K562 (cell line): ENCODE results near the gene PPARG. TPM values are rescaled to one million over a fixed set of nuclear protein-coding genes. Genes with fewer than 3 reads are reported as not detected.

ENCODE experiments used
- ATAC-seq: fragments of 200-7000 bp; cut with Tn5 transposase; 3 replicates; pipeline ENCODE4 v1.9.1; 2020; ENCODE audit warnings: moderate library complexity
- BruUV-seq: library from RNA; stranded (reverse); fragments of 400-500 nt; replicated peaks from 2 replicates; lab custom pipeline; 2021; lab: Mats Ljungman, UMichigan
- CTCF ChIA-PET: fragments of 300-600 bp; formaldehyde crosslinking; extraction: SDS; loops from one replicate; lab custom pipeline; 2021; ENCODE audit warnings: low intra/inter-chr PET ratio; lab: Yijun Ruan, JAX
- POLR2A ChIA-PET: fragments of 300-600, 350-650 bp; sonication (Branson Sonifier 250); formaldehyde crosslinking; extraction: SDS; loops from one replicate; lab custom pipeline; 2021; ENCODE audit warnings: antibody characterized with exemption, inconsistent platforms; lab: Yijun Ruan, JAX
- DNase-seq, 4 experiments: peaks; one replicate each; pipeline versions ENCODE4 v3.0.0 to v3.0.0-alpha.2; 2011 to 2018; ENCODE audit warnings: low spot score in 3 of 4, mixed read lengths in 3 of 4; ENCODE audit errors: extremely low read depth in 1 of 4
- FAIRE-seq: peaks from 2 replicates; lab custom pipeline; 2011; peaks lifted over from hg19 to GRCh38; lab: Jason Lieb, UNC
- H2AFZ ChIP-seq: 2 replicates; pipeline ENCODE4 v1.6.0; 2011; ENCODE audit warnings: low read depth, low read length, control low read depth, inconsistent platforms
- H3K27ac ChIP-seq: fragments of 200-600 bp; 3 replicates; pipeline ENCODE4 v1.8.0; 2011; ENCODE audit warnings: low read depth, mild to moderate bottlenecking, control low read depth, inconsistent platforms, low read length, moderate library complexity, mixed read lengths; ENCODE audit errors: extremely low read depth
- H3K27me3 ChIP-seq, 2 experiments: fragments of 300-600 bp in 1 of 2; 2 replicates in 1 of 2; 3 replicates in 1 of 2; pipeline versions ENCODE4 v1.6.0 to v1.8.0; 2011; ENCODE audit warnings: inconsistent platforms in 2 of 2, low read length in 2 of 2, mild to moderate bottlenecking in 1 of 2, mixed read lengths in 1 of 2, moderate library complexity in 1 of 2; ENCODE audit not compliant: control insufficient read depth in 2 of 2, insufficient read depth in 2 of 2
- H3K36me3 ChIP-seq: fragments of 300-600 bp; 3 replicates; pipeline ENCODE4 v1.8.0; 2011; ENCODE audit warnings: mild to moderate bottlenecking, low read length, inconsistent platforms; ENCODE audit not compliant: control insufficient read depth, insufficient read depth
- H3K4me1 ChIP-seq, 2 experiments: fragments of 200-600 bp in 1 of 2; replicated peaks in 1 of 2; 2 replicates in 1 of 2; 3 replicates in 1 of 2; pipeline versions ENCODE4 v1.5.1 to v1.8.0; 2011; ENCODE audit warnings: inconsistent platforms in 2 of 2, low read length in 2 of 2, mild to moderate bottlenecking in 1 of 2, mixed read lengths in 1 of 2, moderate library complexity in 1 of 2; ENCODE audit not compliant: control insufficient read depth in 2 of 2, insufficient read depth in 2 of 2
- H3K4me2 ChIP-seq: 2 replicates; pipeline ENCODE4 v1.6.1; 2011; ENCODE audit warnings: low read length, control low read depth, inconsistent platforms, mixed read lengths; ENCODE audit not compliant: insufficient read depth
- H3K4me3 ChIP-seq: fragments of 200-600 bp; sonication (generic), shearing (Covaris generic); 2 replicates; pipeline ENCODE4 v1.5.1; 2016; ENCODE audit warnings: control low read depth, inconsistent platforms
- H3K79me2 ChIP-seq: fragments of 200-600 bp; 3 replicates; pipeline ENCODE4 v1.8.0; 2011; ENCODE audit warnings: low read length, inconsistent platforms; ENCODE audit not compliant: control insufficient read depth, insufficient read depth
- H3K9ac ChIP-seq, 2 experiments: 2 replicates each; pipeline versions ENCODE4 v1.6.0 to v1.6.1; 2011; ENCODE audit warnings: low read depth in 2 of 2, low read length in 2 of 2, control low read depth in 1 of 2, inconsistent platforms in 1 of 2, mild to moderate bottlenecking in 1 of 2, mixed read lengths in 1 of 2; ENCODE audit not compliant: insufficient read depth in 1 of 2
- H3K9me1 ChIP-seq: one replicate; pipeline ENCODE4 v1.6.0; 2011; ENCODE audit warnings: inconsistent platforms, mild to moderate bottlenecking, low read length, moderate library complexity; ENCODE audit not compliant: control insufficient read depth, insufficient read depth
- H3K9me3 ChIP-seq: replicated peaks from 2 replicates; pipeline ENCODE4 v1.5.1; 2011; ENCODE audit warnings: low read depth, low read length, inconsistent platforms; ENCODE audit not compliant: control insufficient read depth, insufficient read depth
- H4K20me1 ChIP-seq: replicated peaks from 2 replicates; pipeline ENCODE4 v1.6.1; 2011; ENCODE audit warnings: low read length, inconsistent platforms, mixed read lengths; ENCODE audit not compliant: control insufficient read depth, insufficient read depth
- CEBPB ChIP-seq: fragments of 450-650 bp; IDR thresholded peaks from 2 replicates; pipeline ENCODE4 v1.6.1; 2016; ENCODE audit warnings: missing genetic modification characterization, missing compliant biosample characterization
- COPS2 ChIP-seq: fragments of 450-650 bp; conservative IDR thresholded peaks from 2 replicates; pipeline ENCODE4 v1.6.1; 2016; ENCODE audit warnings: mild to moderate bottlenecking, moderate library complexity
- DLX4 ChIP-seq: fragments of 250-450 bp; sonication (Bioruptor Pico); IDR thresholded peaks from 2 replicates; pipeline ENCODE4 v1.6.1; 2021; ENCODE audit warnings: mild to moderate bottlenecking
- ELF2 ChIP-seq: fragments of 250-450 bp; sonication (Bioruptor Pico); IDR thresholded peaks from 2 replicates; pipeline ENCODE4 v1.5.0; 2021; ENCODE audit warnings: mild to moderate bottlenecking
- FOXM1 ChIP-seq, 2 experiments: fragments of 450-650 bp in 1 of 2; sonication (generic) in 1 of 2; formaldehyde crosslinking in 1 of 2; IDR thresholded peaks; 2 replicates each; pipeline versions ENCODE4 v1.6.1 to v1.9.0; 2017 to 2022; ENCODE audit warnings: low read depth in 2 of 2, mild to moderate bottlenecking in 2 of 2, missing genetic modification reagents in 1 of 2, moderate library complexity in 1 of 2
- GTF2E2 ChIP-seq: fragments of 200-800 bp; sonication (Bioruptor generic); IDR thresholded peaks from 2 replicates; pipeline ENCODE4 v1.6.1; 2016; ENCODE audit warnings: missing genetic modification characterization, missing compliant biosample characterization
- MCM2 ChIP-seq: fragments of 450-650 bp; IDR thresholded peaks from 2 replicates; pipeline ENCODE4 v1.6.1; 2017; ENCODE audit warnings: low read depth, mild to moderate bottlenecking
- MTA1 ChIP-seq: fragments of 450-650 bp; IDR thresholded peaks from 2 replicates; pipeline ENCODE4 v1.6.1; 2017; ENCODE audit warnings: borderline replicate concordance
- POLR2B ChIP-seq: fragments of 450-650 bp; IDR thresholded peaks from 2 replicates; pipeline ENCODE4 v1.6.1; 2018; ENCODE audit warnings: low read depth; ENCODE audit not compliant: partially characterized antibody
- PRDM10 ChIP-seq: fragments of 450-650 bp; IDR thresholded peaks from 2 replicates; pipeline ENCODE4 v1.6.1; 2018; ENCODE audit not compliant: partially characterized antibody
- SFPQ ChIP-seq: fragments of 200-400 bp; formaldehyde crosslinking; IDR thresholded peaks from 2 replicates; pipeline ENCODE4 v1.6.1; 2017; ENCODE audit warnings: mild to moderate bottlenecking, low read depth, low read length, moderate library complexity
- TEAD1 ChIP-seq, 2 experiments: fragments of 450-650 bp in 1 of 2; sonication (generic) in 1 of 2; formaldehyde crosslinking; IDR thresholded peaks; 2 replicates each; pipeline versions ENCODE4 v1.4.0 to v1.8.0; 2020 to 2022; ENCODE audit warnings: mild to moderate bottlenecking in 2 of 2, missing genetic modification reagents in 1 of 2
- ZFPM2 ChIP-seq: fragments of 250-450 bp; sonication (Bioruptor Pico); IDR thresholded peaks from 2 replicates; pipeline ENCODE4 v1.5.1; 2022; ENCODE audit warnings: mild to moderate bottlenecking
- ZNF316 ChIP-seq: fragments of 450-650 bp; IDR thresholded peaks from 2 replicates; pipeline ENCODE4 v1.6.1; 2016
- WGBS: fragments of 100-300 bp; shearing (Covaris generic); methylation state at CpG from one replicate; pipeline ENCODE4 v1.1.6; 2016; ENCODE audit warnings: low coverage, mixed read lengths; ENCODE audit not compliant: insufficient coverage; ENCODE audit errors: missing lambda C conversion rate; 5-methylcytosine and 5-hydroxymethylcytosine counted together
- in situ Hi-C: fragments of 300-500 bp; cut with MboI; formaldehyde crosslinking; loops from 4 replicates; pipeline ENCODE4 v1.15.0; 2018; ENCODE audit warnings: inconsistent platforms, mixed read lengths
- intact Hi-C: fragments of 100-400 bp; cut with micrococcal nuclease; formaldehyde crosslinking; loops from 2 replicates; pipeline ENCODE4 v1.14.2; 2022
- polyA plus RNA-seq, 8 experiments: library from polyadenylated mRNA; depleted of rRNA in 4 of 8; stranded (reverse) in 5 of 8; unstranded in 3 of 8; fragments of >200 nt; fragmentation: Nextera tagmentation in 2 of 8; fragmentation: Illumina TruSeq in 1 of 8; extraction: Ambion mirVana in 2 of 8; extraction: Trizol in 1 of 8; gene quantifications; 2 replicates each; pipeline versions ENCODE4 v1.2.1 to v1.2.3, GENCODE V29; 2011 to 2014; ENCODE audit warnings: inconsistent platforms in 1 of 8, missing spikeins in 1 of 8
- total RNA-seq, 7 experiments: library from RNA; depleted of rRNA in 6 of 7; stranded (reverse); fragments of >200 nt in 6 of 7; fragmentation: Illumina TruSeq in 2 of 7; extraction: Trizol in 2 of 7; gene quantifications; 2 replicates each; pipeline versions ENCODE4 v1.2.1 to v1.2.3, GENCODE V29; 2011 to 2021; ENCODE audit warnings: low replicate concordance in 1 of 7
- TF ChIP-seq, protein P1 (sequence below): sonication (generic); formaldehyde crosslinking; IDR thresholded peaks from 2 replicates; pipeline ENCODE4 v1.8.0; 2022; ENCODE audit warnings: mild to moderate bottlenecking, missing genetic modification reagents, borderline replicate concordance

The PPARG gene
- total and polyA plus RNA-seq, 9 of the 15 experiments (the other 6 are each of a cell fraction or from before 2014, with no cell fraction given), result not detected

DNA sequence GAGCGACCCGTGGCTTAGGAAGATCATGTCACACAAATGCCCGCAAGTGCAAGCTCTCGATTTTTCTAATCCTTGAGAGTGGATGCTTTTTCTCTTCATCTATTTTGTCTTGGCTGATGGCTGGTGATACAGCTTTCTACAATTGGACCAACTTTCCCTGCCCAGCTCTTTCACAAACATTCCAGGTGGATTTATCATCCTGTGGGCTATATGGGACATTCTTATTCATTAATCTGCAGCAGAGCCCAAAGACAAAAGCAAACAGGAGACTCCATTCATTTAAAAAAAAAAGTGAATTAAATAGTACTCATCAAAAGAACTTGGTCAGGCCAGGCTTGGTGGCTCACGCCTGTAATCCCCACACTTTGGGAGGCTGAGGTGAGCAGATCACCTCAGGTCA is 181.2 kb downstream of the PPARG start:
- no peak overlapping the region for H2AFZ ChIP-seq
- in situ Hi-C loops, result no loop called here
- intact Hi-C loops, result no loop called here
- ATAC-seq, result no peak
- ChIA-PET CTCF (no interaction called here), POLR2A (no interaction called here)
- H3K27ac ChIP-seq, result no peak overlapping the region
- BruUV-seq, result no TSS peak
- no peaks in the 10 kb centered on the region for H3K79me2 ChIP-seq
- no peaks in the 10 kb centered on the region for H4K20me1 ChIP-seq
- peaks cover 66 to 75% of the 10 kb centered on the region in 2 experiments for H3K27me3 ChIP-seq
- WGBS, result 2% methylated on average over 5 of the region's 5 CpGs
- no peaks in the 10 kb centered on the region for H3K9me3 ChIP-seq
- no peaks in the 10 kb centered on the region for H3K9me1 ChIP-seq
- no peak overlapping the region for H3K4me3 ChIP-seq
- H3K9ac ChIP-seq, result no peak overlapping the region
- FAIRE-seq, result no peak
- H3K4me2 ChIP-seq, result no peak overlapping the region
- DNase-seq, result no peak
- no peaks in the 10 kb centered on the region for H3K36me3 ChIP-seq
- no peaks in the 10 kb centered on the region for H3K4me1 ChIP-seq
- TF ChIP-seq FOXM1 (IDR thresholded peaks at IDR 0.05; ENCODE audit: low read depth), result no peak
- no peak for TF ChIP-seq FOXM1 (CRISPR knock-in tag; IDR thresholded peaks at IDR 0.05; ENCODE audit: low read depth)
- TF ChIP-seq CEBPB (tag), result no peak
- TF ChIP-seq TEAD1 (CRISPR knock-in tag; IDR thresholded peaks at IDR 0.05), result no peak
- TF ChIP-seq COPS2, result no peak
- TF ChIP-seq, protein P1, sequence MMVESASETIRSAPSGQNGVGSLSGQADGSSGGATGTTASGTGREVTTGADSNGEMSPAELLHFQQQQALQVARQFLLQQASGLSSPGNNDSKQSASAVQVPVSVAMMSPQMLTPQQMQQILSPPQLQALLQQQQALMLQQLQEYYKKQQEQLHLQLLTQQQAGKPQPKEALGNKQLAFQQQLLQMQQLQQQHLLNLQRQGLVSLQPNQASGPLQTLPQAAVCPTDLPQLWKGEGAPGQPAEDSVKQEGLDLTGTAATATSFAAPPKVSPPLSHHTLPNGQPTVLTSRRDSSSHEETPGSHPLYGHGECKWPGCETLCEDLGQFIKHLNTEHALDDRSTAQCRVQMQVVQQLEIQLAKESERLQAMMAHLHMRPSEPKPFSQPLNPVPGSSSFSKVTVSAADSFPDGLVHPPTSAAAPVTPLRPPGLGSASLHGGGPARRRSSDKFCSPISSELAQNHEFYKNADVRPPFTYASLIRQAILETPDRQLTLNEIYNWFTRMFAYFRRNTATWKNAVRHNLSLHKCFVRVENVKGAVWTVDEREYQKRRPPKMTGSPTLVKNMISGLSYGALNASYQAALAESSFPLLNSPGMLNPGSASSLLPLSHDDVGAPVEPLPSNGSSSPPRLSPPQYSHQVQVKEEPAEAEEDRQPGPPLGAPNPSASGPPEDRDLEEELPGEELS (CRISPR knock-in tag), result no peak
- TF ChIP-seq PRDM10, result no peak
- TF ChIP-seq ELF2 (CRISPR knock-in tag), result no peak
- no peak for TF ChIP-seq SFPQ
- TF ChIP-seq DLX4 (CRISPR knock-in tag), result no peak
- TF ChIP-seq MCM2, result no peak
- no peak for TF ChIP-seq ZNF316
- TF ChIP-seq ZFPM2 (CRISPR knock-in tag), result no peak
- no peak for TF ChIP-seq POLR2B
- no peak for TF ChIP-seq GTF2E2 (tag)
- no peak for TF ChIP-seq MTA1
